GF-D8 (cell line): Measurements from ENCODE around the gene ST3GAL3.

Experiments
- DNase-seq: peaks from one replicate; lab custom pipeline; 2025; lab: John Stamatoyannopoulos, UW

Gene ST3GAL3

GRCh38 chr1:43980255-43981134, 273.2 kb downstream of the ST3GAL3 start:
- no peak for DNase-seq
